LHCN-M2 (cell line): ENCODE measurements around the gene SMIM12. TPM values are rescaled to one million over a fixed set of nuclear protein-coding genes. Genes with fewer than 3 reads are reported as not detected.

Experiments
- DNase-seq: peaks from one replicate; pipeline ENCODE4 v3.0.0-alpha.2; 2012; ENCODE audit warnings: low read depth
- total RNA-seq: library from RNA; depleted of rRNA; stranded (reverse); fragments of >200 nt; gene quantifications from 2 replicates; pipeline ENCODE4 v1.2.3, GENCODE V29; 2014; rRNA removed

SMIM12 gene
- total RNA-seq, 1 experiment from 2014 or later: 37.5 TPM

GRCh38 chr1:34803770-34804169 lies 55.8 kb downstream of the SMIM12 start:
- no peak for DNase-seq

Other genes starting within 250 kb of the SMIM12 start
- not detected in 2 replicates for gene GJB5, start 104.7 kb downstream of the SMIM12 start, total RNA-seq
- gene GJB4, start 100.0 kb downstream of the SMIM12 start, total RNA-seq: not detected in 2 replicates
- gene GJB3, start 78.5 kb downstream of the SMIM12 start, total RNA-seq: not detected in 2 replicates
- not detected in 2 replicates for gene GJA4, start 66.8 kb downstream of the SMIM12 start, total RNA-seq
- gene DLGAP3, start 69.9 kb upstream of the SMIM12 start, total RNA-seq: 0.06 TPM in 1 of 2 replicates, not detected in the other
- gene TMEM35B, start 125.6 kb upstream of the SMIM12 start, total RNA-seq: 42.6 and 42.7 TPM in 2 replicates
- gene ZMYM6, start 172.2 kb upstream of the SMIM12 start, total RNA-seq: 7.8 and 10.6 TPM in 2 replicates
- gene ZMYM1, start 219.6 kb upstream of the SMIM12 start, total RNA-seq: 16.3 and 23.4 TPM in 2 replicates